ENCODE results near the gene ACKR1. TPM values are rescaled to one million over a fixed set of nuclear protein-coding genes. Genes with fewer than 3 reads are reported as not detected.

The ACKR1 gene
- total RNA-seq, 6 donors from 2014 or later = 2.1 to 133 (median 38.4) TPM

DNA sequence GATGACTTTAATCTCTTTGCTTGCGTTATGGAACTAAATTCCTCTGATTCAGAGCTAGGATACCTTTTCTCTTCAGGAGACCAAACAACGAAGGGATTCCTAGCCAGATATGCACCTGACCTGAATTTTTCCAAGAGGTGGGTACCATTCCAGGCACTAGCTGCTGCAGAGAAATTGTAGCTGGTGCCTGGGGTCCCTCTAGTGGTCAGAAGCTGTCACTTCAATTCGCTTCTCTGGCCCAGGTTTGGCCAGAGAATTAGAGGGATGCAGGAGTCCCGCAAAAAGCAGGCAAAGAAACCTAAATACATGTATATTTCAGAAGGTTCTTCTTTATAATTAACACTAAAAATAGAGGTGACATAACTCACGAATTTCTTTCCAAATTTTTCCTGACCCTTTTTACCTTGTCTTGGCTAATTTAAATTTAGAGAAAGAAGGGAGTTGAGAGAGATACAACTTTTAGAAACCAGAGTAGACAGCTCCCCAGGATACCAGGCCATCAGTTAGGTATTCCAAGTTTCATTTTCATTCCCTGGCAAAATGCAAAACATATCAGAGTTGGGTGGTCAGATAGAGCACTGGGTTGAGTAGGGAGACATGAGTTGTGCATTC, 9.6 kb downstream of the ACKR1 start:
- H3K36me3 ChIP-seq = no peaks in the 10 kb centered on the region
- no peaks in the 10 kb centered on the region for H3K9me3 ChIP-seq
- H3K27me3 ChIP-seq = no peaks in the 10 kb centered on the region
- DNase-seq = peak in 1 of 2 donors; percentile 28
- H3K4me3 ChIP-seq = no peak overlapping the region
- TF ChIP-seq POLR2A (IDR thresholded peaks at IDR 0.05) = no peak
- TF ChIP-seq, protein P1, sequence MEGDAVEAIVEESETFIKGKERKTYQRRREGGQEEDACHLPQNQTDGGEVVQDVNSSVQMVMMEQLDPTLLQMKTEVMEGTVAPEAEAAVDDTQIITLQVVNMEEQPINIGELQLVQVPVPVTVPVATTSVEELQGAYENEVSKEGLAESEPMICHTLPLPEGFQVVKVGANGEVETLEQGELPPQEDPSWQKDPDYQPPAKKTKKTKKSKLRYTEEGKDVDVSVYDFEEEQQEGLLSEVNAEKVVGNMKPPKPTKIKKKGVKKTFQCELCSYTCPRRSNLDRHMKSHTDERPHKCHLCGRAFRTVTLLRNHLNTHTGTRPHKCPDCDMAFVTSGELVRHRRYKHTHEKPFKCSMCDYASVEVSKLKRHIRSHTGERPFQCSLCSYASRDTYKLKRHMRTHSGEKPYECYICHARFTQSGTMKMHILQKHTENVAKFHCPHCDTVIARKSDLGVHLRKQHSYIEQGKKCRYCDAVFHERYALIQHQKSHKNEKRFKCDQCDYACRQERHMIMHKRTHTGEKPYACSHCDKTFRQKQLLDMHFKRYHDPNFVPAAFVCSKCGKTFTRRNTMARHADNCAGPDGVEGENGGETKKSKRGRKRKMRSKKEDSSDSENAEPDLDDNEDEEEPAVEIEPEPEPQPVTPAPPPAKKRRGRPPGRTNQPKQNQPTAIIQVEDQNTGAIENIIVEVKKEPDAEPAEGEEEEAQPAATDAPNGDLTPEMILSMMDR (IDR thresholded peaks at IDR 0.05) = peak; percentile 57 to 92 (median 68)
- no peak for TF ChIP-seq POLR2AphosphoS5 (IDR thresholded peaks at IDR 0.05)
- H3K4me1 ChIP-seq = peaks cover 0 to 6% (median 0%) of the 10 kb centered on the region in 4 donors
- no peak overlapping the region for H3K27ac ChIP-seq
- 8 to 9% methylated on average over 5 of the region's 5 CpGs for WGBS, 2 donors
- peak in 1 of 2 donors; percentile 74 for ATAC-seq (ENCODE audit: low FRiP score in 2 of 2)

DNA sequence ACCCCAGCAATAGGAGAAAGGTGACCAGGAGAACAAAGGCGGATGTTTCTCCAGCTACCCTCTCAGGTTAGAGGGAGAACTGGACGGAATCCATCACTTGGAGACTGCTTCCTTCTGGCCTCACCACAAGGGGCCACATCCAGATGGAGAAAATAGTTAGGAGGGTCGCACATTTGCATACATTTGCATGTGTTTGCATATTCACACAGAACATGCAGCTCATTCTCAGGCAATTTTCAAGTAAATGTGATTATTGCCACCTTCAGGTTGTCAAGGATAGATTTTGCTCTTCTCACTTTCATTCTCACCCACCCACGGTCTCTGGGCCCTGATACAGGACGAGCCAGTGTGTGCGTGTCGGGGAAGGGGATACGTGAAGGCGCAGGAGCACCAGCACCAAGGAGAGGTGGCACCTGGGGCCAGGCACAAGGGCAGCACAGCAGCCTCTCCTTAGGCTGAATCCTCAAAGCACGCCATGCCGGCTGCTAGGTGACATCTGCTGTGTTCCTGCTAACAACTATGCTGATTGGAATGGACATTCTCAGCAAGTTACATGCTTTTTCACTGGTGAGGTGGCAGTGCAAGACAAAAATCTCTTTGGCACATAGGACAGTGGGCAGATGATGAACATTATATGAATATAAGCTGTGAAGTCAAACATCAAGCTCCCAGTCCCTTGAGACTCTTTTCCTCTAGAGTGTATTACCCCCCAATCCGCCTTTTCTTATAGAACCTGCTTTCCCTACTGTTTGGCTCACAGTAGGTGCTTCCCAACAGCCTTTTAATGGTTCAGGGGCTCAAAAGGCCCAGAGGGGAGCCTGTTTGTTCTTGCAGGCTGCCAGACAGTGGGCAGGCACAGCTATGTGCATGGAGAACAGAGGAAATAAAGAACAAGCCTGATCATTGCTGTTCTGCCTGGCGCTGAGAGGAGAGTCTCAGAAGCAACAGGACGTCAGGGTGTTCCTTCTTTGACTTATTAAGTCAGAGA, 14.3 kb downstream of the ACKR1 start:
- 72 to 74% methylated on average over 14 of the region's 14 CpGs for WGBS, 2 donors
- ATAC-seq (ENCODE audit: low FRiP score in 2 of 2) (no peak), DNase-seq (no peak)
- H3K4me1 ChIP-seq = no peaks in the 10 kb centered on the region
- H3K27me3 ChIP-seq = no peaks in the 10 kb centered on the region
- H3K36me3 ChIP-seq = no peaks in the 10 kb centered on the region
- TF ChIP-seq EP300 (IDR thresholded peaks at IDR 0.05) (no peak), POLR2A (IDR thresholded peaks at IDR 0.05) (no peak), POLR2AphosphoS5 (IDR thresholded peaks at IDR 0.05) (no peak)
- TF ChIP-seq, protein P1 (IDR thresholded peaks at IDR 0.05) = no peak
- H3K27ac ChIP-seq = no peak overlapping the region
- H3K9me3 ChIP-seq = no peaks in the 10 kb centered on the region
- no peak overlapping the region for H3K4me3 ChIP-seq

DNA sequence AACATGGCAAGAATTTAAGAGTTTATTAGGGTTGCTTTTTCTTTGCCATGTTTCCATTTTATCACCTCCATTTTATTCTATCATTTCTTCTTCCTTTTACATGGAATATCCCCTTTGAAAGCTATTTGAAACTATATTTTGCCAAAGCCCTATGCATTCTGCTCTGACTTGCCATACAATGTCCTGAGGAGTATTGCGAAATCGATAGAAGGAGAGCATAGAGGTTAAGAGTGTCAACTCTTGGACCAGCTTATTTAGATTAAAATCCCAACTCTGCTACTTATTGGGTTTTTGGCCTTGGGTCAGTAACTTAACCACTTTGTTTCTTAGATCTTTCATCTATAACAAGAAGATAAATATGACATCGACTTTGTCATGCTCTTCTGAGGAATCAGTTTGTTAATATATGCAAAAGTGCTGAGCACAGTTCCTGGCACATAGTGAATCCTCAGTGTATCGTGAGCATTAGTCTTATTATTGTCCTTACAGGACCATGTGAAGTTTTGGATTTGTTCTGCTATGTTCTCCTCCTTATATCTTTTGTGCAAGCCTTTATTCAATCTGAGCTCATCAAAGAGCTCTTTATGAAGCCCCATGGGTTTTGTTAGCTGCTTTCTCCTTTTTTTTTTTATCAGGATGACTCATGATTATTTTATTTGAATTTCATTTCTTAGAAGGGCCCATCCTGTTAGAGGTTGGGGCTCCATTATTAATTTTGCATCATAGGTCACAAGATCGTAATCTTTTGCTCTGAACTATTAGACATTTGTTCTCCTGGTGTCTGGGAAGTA, 17.6 kb downstream of the ACKR1 start:
- no peaks in the 10 kb centered on the region for H3K27me3 ChIP-seq
- H3K4me1 ChIP-seq = no peaks in the 10 kb centered on the region
- no peaks in the 10 kb centered on the region for H3K36me3 ChIP-seq
- no peak overlapping the region for H3K27ac ChIP-seq
- ATAC-seq (ENCODE audit: low FRiP score in 2 of 2) (no peak), DNase-seq (no peak)
- no peak for TF ChIP-seq POLR2AphosphoS5 (IDR thresholded peaks at IDR 0.05)
- no peak for TF ChIP-seq EP300 (IDR thresholded peaks at IDR 0.05)
- TF ChIP-seq, protein P1 (IDR thresholded peaks at IDR 0.05) = no peak
- no peak for TF ChIP-seq POLR2A (IDR thresholded peaks at IDR 0.05)
- no peak overlapping the region for H3K4me3 ChIP-seq
- 72 to 80% methylated on average over 5 of the region's 5 CpGs for WGBS, 2 donors
- no peaks in the 10 kb centered on the region for H3K9me3 ChIP-seq

DNA sequence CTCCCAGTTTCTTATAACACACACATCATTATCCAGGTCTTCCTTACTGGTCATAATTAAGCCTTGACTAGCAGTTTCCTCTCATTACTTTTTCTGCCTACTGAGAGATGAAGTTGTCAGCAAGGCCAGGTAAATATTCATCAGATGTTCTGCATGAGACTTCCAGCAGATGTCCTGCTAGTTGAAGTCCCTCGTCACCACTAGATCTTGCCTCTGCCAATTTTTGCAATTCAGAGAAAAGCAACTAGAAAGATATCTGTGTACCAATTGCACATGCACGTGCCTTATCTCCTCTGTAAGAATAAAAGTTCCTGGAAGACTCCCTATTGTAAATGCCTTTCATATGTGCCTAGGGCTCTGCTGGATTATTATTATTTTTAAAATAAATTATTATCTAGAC, 18.3 kb downstream of the ACKR1 start:
- Histone ChIP-seq H3K9me3 (no peaks in the 10 kb centered on the region), H3K27me3 (no peaks in the 10 kb centered on the region), H3K27ac (no peak overlapping the region), H3K4me1 (no peaks in the 10 kb centered on the region), H3K4me3 (no peak overlapping the region), H3K36me3 (no peaks in the 10 kb centered on the region)
- TF ChIP-seq POLR2A (IDR thresholded peaks at IDR 0.05) = no peak
- TF ChIP-seq, protein P1 (IDR thresholded peaks at IDR 0.05) = no peak
- TF ChIP-seq EP300 (IDR thresholded peaks at IDR 0.05) = no peak
- TF ChIP-seq POLR2AphosphoS5 (IDR thresholded peaks at IDR 0.05) = no peak
- no peak for DNase-seq
- ATAC-seq (ENCODE audit: low FRiP score in 2 of 2) = no peak
- 47 to 48% methylated on average over 2 of the region's 2 CpGs for WGBS, 2 donors

Data from upper lobe of left lung (tissue), 6 donors.